ENCODE data around the gene CRIM1. TPM values are rescaled to one million over a fixed set of nuclear protein-coding genes. Genes with fewer than 3 reads are reported as not detected.

The CRIM1 gene
- total RNA-seq, 1 experiment from 2014 or later: 27.6 TPM

- Histone ChIP-seq H2BK120ac (ENCODE audit: low read depth, low read length, poor library complexity, severe bottlenecking) (no peak overlapping the region), H2AFZ (ENCODE audit: low read length) (no peak overlapping the region), H3K18ac (ENCODE audit: insufficient read length, low read depth, low read length) (no peak overlapping the region), H2AK5ac (ENCODE audit: insufficient read length, low read length) (no peak overlapping the region), H3K4me2 (ENCODE audit: insufficient read depth, insufficient read length, low read length) (no peak overlapping the region), H3K9ac (ENCODE audit: extremely low read depth, insufficient read length, low read length) (no peak overlapping the region), H4K20me1 (ENCODE audit: control insufficient read depth, insufficient read depth, insufficient read length) (no peaks in the 10 kb centered on the region), H3K14ac (ENCODE audit: insufficient read depth, low read length) (no peak overlapping the region), H4K8ac (replicated peaks; ENCODE audit: insufficient read length, low read depth, low read length) (no peak overlapping the region), H2BK5ac (ENCODE audit: insufficient read length, low read length) (no peak overlapping the region), H2BK12ac (ENCODE audit: insufficient read length, low read depth, low read length) (no peak overlapping the region), H3K79me2 (ENCODE audit: insufficient read depth, low read length) (no peaks in the 10 kb centered on the region), H3K9me3 (ENCODE audit: control insufficient read depth, low read depth, low read length) (no peaks in the 10 kb centered on the region), H4K91ac (ENCODE audit: insufficient read length, low read depth, low read length) (no peak overlapping the region), H3K56ac (ENCODE audit: insufficient read length, low read depth, low read length) (no peak overlapping the region), H3K79me1 (ENCODE audit: insufficient read depth, low read depth, low read length, poor library complexity, severe bottlenecking) (no peaks in the 10 kb centered on the region), H3K23ac (ENCODE audit: insufficient read length, low read depth, low read length) (no peak overlapping the region), H4K5ac (ENCODE audit: insufficient read length, low read depth, low read length) (no peak overlapping the region), H3K27me3 (ENCODE audit: insufficient read depth, low read length) (no peaks in the 10 kb centered on the region), H3K4ac (ENCODE audit: low read depth, low read length) (no peak overlapping the region), H3K23me2 (ENCODE audit: insufficient read length, low read depth, low read length, poor library complexity, severe bottlenecking) (no peaks in the 10 kb centered on the region), H3T11ph (ENCODE audit: low read length) (no peak overlapping the region), H3K4me1 (ENCODE audit: insufficient read depth, low read length) (no peaks in the 10 kb centered on the region; the same call in 1 of the 2 replicates), H3K27ac (ENCODE audit: insufficient read length, low read depth, low read length) (no peak overlapping the region), H2BK20ac (ENCODE audit: low read depth, low read length, poor library complexity, severe bottlenecking) (no peak overlapping the region), H2BK15ac (ENCODE audit: low read depth, low read length) (no peak overlapping the region)
- TF ChIP-seq CTCF (conservative IDR thresholded peaks at IDR 0.05): peak; percentile 50
- no CpG with 5 or more reads among the region's 4 CpGs for WGBS (ENCODE audit: extremely low coverage, insufficient read length, low lambda C conversion rate)
- Mint-ChIP-seq H3K4me1 (peaks cover 8 to 14% of the 10 kb centered on the region in 2 experiments), H3K27me3 (ENCODE audit: low read depth) (no peaks in the 10 kb centered on the region), H3K4me3 (no peak overlapping the region), H3K9me3 (no peaks in the 10 kb centered on the region), H3K27ac (no peak overlapping the region), H3K36me3 (ENCODE audit: insufficient read depth in 1 of 3, low read depth in 3 of 3) (no peaks in the 10 kb centered on the region)
- no peak for DNase-seq
These were observed 22.1 kb upstream of the CRIM1 start for GRCh38 chr2:36333350-36334012.
